ENCODE measurements around the gene ZFAND2A. TPM values are rescaled to one million over a fixed set of nuclear protein-coding genes. Genes with fewer than 3 reads are reported as not detected.

Gene ZFAND2A
- total RNA-seq, 1 experiment from 2014 or later, result 51.2 TPM

DNA sequence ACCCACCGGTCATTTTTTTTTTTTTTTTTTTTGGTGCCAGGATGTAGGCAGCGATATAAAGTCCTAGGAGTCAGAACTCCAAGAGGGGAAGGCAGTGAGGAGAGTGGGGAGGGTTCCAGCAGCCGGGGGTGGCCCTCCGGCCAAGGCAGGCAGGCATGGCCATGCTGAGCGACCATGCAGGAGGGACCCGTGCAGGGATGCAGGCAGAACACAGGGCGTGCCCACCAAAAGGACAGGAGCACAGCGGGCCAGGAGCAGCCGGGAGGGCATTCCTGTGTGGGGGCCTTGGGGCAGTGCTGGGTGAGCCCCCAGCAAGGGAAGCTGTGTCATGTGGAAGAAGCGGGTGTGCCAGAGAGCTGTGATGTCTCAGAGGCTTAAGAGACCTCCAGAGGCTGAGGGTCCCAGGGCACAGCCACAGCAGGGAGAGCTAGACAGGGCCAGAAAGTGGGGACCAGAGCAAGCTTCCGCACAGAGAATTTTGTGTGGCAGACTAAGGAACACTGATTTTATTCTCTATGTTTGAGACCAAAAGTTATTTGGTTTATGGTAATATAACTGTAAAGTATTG, 5.7 kb downstream of the ZFAND2A start:
- Histone ChIP-seq H4K20me1 (ENCODE audit: insufficient read depth) (peaks cover 9% of the 10 kb centered on the region; the same call in 1 of the 2 replicates), H2AFZ (no peak overlapping the region), H3F3A (ENCODE audit: insufficient read depth, low read depth) (peaks cover 60% of the 10 kb centered on the region), H3K27me3 (ENCODE audit: insufficient read depth, low read depth) (no peaks in the 10 kb centered on the region), H3K79me2 (ENCODE audit: low read depth) (peaks cover 44% of the 10 kb centered on the region), H3K36me3 (ENCODE audit: low read depth) (peaks cover 58% of the 10 kb centered on the region), H3K27ac (no peak overlapping the region), H3K4me1 (replicated peaks; ENCODE audit: insufficient read depth) (peaks cover 38% of the 10 kb centered on the region), H3K9me2 (ENCODE audit: insufficient read depth) (no peaks in the 10 kb centered on the region), H3K9me3 (ENCODE audit: insufficient read depth, low read depth) (no peaks in the 10 kb centered on the region), H3K4me2 (no peak overlapping the region), H3K4me3 (no peak overlapping the region)
- TF ChIP-seq EZH2 (IDR thresholded peaks at IDR 0.05; ENCODE audit: low read depth), result no peak
- TF ChIP-seq, protein P1, sequence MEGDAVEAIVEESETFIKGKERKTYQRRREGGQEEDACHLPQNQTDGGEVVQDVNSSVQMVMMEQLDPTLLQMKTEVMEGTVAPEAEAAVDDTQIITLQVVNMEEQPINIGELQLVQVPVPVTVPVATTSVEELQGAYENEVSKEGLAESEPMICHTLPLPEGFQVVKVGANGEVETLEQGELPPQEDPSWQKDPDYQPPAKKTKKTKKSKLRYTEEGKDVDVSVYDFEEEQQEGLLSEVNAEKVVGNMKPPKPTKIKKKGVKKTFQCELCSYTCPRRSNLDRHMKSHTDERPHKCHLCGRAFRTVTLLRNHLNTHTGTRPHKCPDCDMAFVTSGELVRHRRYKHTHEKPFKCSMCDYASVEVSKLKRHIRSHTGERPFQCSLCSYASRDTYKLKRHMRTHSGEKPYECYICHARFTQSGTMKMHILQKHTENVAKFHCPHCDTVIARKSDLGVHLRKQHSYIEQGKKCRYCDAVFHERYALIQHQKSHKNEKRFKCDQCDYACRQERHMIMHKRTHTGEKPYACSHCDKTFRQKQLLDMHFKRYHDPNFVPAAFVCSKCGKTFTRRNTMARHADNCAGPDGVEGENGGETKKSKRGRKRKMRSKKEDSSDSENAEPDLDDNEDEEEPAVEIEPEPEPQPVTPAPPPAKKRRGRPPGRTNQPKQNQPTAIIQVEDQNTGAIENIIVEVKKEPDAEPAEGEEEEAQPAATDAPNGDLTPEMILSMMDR (conservative IDR thresholded peaks at IDR 0.05), result no peak
- ChIA-PET POLR2A (ENCODE audit: unreplicated experiment) (no interaction called here), CTCF (no interaction called here)
- BruUV-seq (replicated peaks), result no TSS peak
- DNase-seq, result no peak
- intact Hi-C loops (cut with micrococcal nuclease; ENCODE audit: unreplicated experiment), result no loop called here

DNA sequence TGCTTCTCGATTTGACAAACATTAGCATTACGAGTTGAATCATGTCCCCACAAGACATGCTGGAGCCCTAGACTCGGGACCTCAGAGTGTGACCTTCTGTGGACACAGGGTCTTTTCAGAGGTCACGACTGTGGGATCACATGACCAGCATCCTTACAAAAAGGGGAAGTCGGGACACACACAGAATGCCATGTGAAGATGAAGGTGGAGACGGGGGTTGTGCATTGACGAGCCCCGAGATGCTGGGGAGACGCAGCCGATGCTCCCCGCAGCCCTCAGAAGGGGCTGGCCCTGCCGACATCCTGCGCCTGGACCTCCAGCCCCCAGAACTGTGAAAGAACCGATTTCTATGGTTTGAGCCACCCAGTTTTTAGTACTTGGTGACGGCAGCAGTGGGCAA, 7.5 kb downstream of the ZFAND2A start:
- CTCF ChIA-PET, result no interaction called here
- H3K4me1 ChIP-seq (replicated peaks; ENCODE audit: insufficient read depth), result peaks cover 22% of the 10 kb centered on the region
- H3K27ac ChIP-seq, result no peak overlapping the region
- TF ChIP-seq EZH2 (IDR thresholded peaks at IDR 0.05; ENCODE audit: low read depth), result no peak
- TF ChIP-seq, protein P1 (conservative IDR thresholded peaks at IDR 0.05), result no peak
- H2AFZ ChIP-seq, result no peak overlapping the region
- H3K9me3 ChIP-seq (ENCODE audit: insufficient read depth, low read depth), result no peaks in the 10 kb centered on the region
- POLR2A ChIA-PET (ENCODE audit: unreplicated experiment), result interaction anchor here (0.5 kb wide), 1 partner anchor 8 kb away, joined by 7 read pairs; no protein-coding TSS in a partner anchor
- H3K36me3 ChIP-seq (ENCODE audit: low read depth), result peaks cover 53% of the 10 kb centered on the region
- H3K9me2 ChIP-seq (ENCODE audit: insufficient read depth), result no peaks in the 10 kb centered on the region
- no peak for DNase-seq
- H3K4me2 ChIP-seq, result no peak overlapping the region
- intact Hi-C loops (cut with micrococcal nuclease; ENCODE audit: unreplicated experiment), result no loop called here
- peaks cover 58% of the 10 kb centered on the region for H3F3A ChIP-seq (ENCODE audit: insufficient read depth, low read depth)
- H3K4me3 ChIP-seq, result no peak overlapping the region
- H3K27me3 ChIP-seq (ENCODE audit: insufficient read depth, low read depth), result no peaks in the 10 kb centered on the region
- no TSS peak for BruUV-seq (replicated peaks)
- H4K20me1 ChIP-seq (ENCODE audit: insufficient read depth), result peaks cover 9% of the 10 kb centered on the region; the same call in 1 of the 2 replicates
- peaks cover 26% of the 10 kb centered on the region for H3K79me2 ChIP-seq (ENCODE audit: low read depth)

DNA sequence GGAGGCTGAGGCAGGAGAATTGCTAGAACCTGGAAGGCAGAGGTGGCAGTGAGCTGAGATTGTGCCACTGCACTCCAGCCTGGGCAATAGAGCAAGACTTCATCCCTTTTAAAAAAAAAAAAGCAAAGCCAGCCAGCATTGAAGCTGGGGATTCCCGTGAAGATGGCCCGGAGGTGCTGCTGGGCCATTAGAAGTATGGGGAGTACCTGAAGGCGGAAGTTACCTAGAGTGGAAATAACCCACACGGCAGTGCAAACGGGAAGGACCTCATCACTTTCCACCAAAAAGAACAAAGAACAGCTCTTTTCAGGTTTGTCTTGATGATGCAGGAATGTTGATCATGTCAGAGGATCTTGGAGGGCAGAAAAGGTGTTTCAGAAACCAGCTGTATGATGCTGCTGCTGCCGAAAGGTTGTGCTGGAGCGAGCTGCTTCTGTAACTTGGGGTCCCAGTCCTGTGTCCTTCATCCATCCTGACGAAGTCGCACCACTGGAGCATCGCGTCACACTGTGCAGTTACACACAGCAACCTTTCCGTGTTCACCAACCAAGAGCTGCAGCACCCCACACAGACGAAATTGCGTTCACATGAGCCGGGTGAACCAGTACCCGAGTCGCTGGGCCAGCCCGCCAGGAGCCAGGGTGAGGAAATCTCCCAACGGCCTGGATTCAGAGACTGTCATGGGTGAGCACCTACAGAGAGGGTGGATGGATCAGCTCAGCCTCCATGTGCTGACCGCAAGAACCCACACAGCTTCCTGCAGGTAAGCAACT, 8.2 kb downstream of the ZFAND2A start:
- Histone ChIP-seq H3K36me3 (ENCODE audit: low read depth) (peaks cover 51% of the 10 kb centered on the region), H3K9me3 (ENCODE audit: insufficient read depth, low read depth) (no peaks in the 10 kb centered on the region), H3K27ac (no peak overlapping the region), H3K4me2 (no peak overlapping the region), H4K20me1 (ENCODE audit: insufficient read depth) (peaks cover 9% of the 10 kb centered on the region; the same call in 1 of the 2 replicates), H3K9me2 (ENCODE audit: insufficient read depth) (no peaks in the 10 kb centered on the region), H2AFZ (no peak overlapping the region), H3K4me1 (replicated peaks; ENCODE audit: insufficient read depth) (peaks cover 15% of the 10 kb centered on the region), H3K27me3 (ENCODE audit: insufficient read depth, low read depth) (no peaks in the 10 kb centered on the region), H3K79me2 (ENCODE audit: low read depth) (peaks cover 23% of the 10 kb centered on the region), H3K4me3 (no peak overlapping the region), H3F3A (ENCODE audit: insufficient read depth, low read depth) (peaks cover 51% of the 10 kb centered on the region)
- intact Hi-C loops (cut with micrococcal nuclease; ENCODE audit: unreplicated experiment), result no loop called here
- TF ChIP-seq, protein P1 (conservative IDR thresholded peaks at IDR 0.05), result no peak
- no peak for TF ChIP-seq EZH2 (IDR thresholded peaks at IDR 0.05; ENCODE audit: low read depth)
- POLR2A ChIA-PET (ENCODE audit: unreplicated experiment), result interaction anchor here (0.5 kb wide), 1 partner anchor 9 kb away, joined by 7 read pairs; no protein-coding TSS in a partner anchor
- CTCF ChIA-PET, result no interaction called here
- no TSS peak for BruUV-seq (replicated peaks)
- DNase-seq, result no peak

Data from PC-9 (cell line).